HEK293T (cell line): ENCODE results near the gene MRPL12.
A peak's percentile ranks its signal among the peaks of the same experiment; 100 is the strongest.

Source experiments
- CTCF ChIA-PET: fragments of 350-600 bp; formaldehyde crosslinking; extraction: SDS; loops from one replicate; lab custom pipeline; 2021; ENCODE audit warnings: antibody characterized with exemption, inconsistent platforms; lab: Yijun Ruan, JAX
- POLR2A ChIA-PET: fragments of 350-600 bp; formaldehyde crosslinking; extraction: SDS; loops from one replicate; lab custom pipeline; 2020; ENCODE audit warnings: antibody characterized with exemption, inconsistent platforms; lab: Yijun Ruan, JAX
- DNase-seq: peaks from one replicate; pipeline ENCODE4 v3.0.0; 2012; ENCODE audit warnings: mixed read lengths; ENCODE audit errors: extremely low spot score
- ARNT ChIP-seq: fragments of 450-650 bp; IDR thresholded peaks from 2 replicates; pipeline ENCODE4 v1.6.1; 2017; ENCODE audit warnings: mild to moderate bottlenecking
- BHLHE40 ChIP-seq: fragments of 450-650 bp; IDR thresholded peaks from 2 replicates; pipeline ENCODE4 v1.6.1; 2016; ENCODE audit warnings: mild to moderate bottlenecking, moderate library complexity, borderline replicate concordance
- CTBP1 ChIP-seq: fragments of 450-650 bp; IDR thresholded peaks from 2 replicates; pipeline ENCODE4 v1.6.1; 2016; ENCODE audit warnings: borderline replicate concordance
- ELF4 ChIP-seq: fragments of 450-650 bp; IDR thresholded peaks from 2 replicates; pipeline ENCODE4 v1.6.1; 2017; ENCODE audit warnings: antibody characterized with exemption
- FOXA1 ChIP-seq: fragments of 450-650 bp; IDR thresholded peaks from 2 replicates; pipeline ENCODE4 v1.6.1; 2016; ENCODE audit warnings: mild to moderate bottlenecking
- FOXK2 ChIP-seq: fragments of 450-650 bp; IDR thresholded peaks from 2 replicates; pipeline ENCODE4 v1.6.1; 2016; ENCODE audit warnings: mild to moderate bottlenecking
- FOXM1 ChIP-seq: fragments of 450-650 bp; IDR thresholded peaks from 2 replicates; pipeline ENCODE4 v1.6.1; 2017; ENCODE audit warnings: mild to moderate bottlenecking, borderline replicate concordance
- HDGF ChIP-seq: fragments of 450-650 bp; IDR thresholded peaks from 2 replicates; pipeline ENCODE4 v1.6.1; 2017; ENCODE audit warnings: antibody characterized with exemption, borderline replicate concordance
- L3MBTL2 ChIP-seq: fragments of 450-650 bp; conservative IDR thresholded peaks from 2 replicates; pipeline ENCODE4 v1.6.1; 2016; ENCODE audit warnings: mild to moderate bottlenecking
- LEF1 ChIP-seq: fragments of 450-650 bp; IDR thresholded peaks from 2 replicates; pipeline ENCODE4 v1.6.1; 2017; ENCODE audit warnings: mild to moderate bottlenecking, borderline replicate concordance
- NFRKB ChIP-seq: fragments of 450-650 bp; IDR thresholded peaks from 2 replicates; pipeline ENCODE4 v1.6.1; 2016; ENCODE audit warnings: mild to moderate bottlenecking, moderate library complexity
- SP1 ChIP-seq: fragments of 450-650 bp; IDR thresholded peaks from 2 replicates; pipeline ENCODE4 v1.6.1; 2017
- SUZ12 ChIP-seq: fragments of 450-650 bp; IDR thresholded peaks from 2 replicates; pipeline ENCODE4 v1.6.1; 2016; ENCODE audit warnings: mild to moderate bottlenecking
- TARDBP ChIP-seq: fragments of 450-650 bp; IDR thresholded peaks from 2 replicates; pipeline ENCODE4 v1.6.1; 2016
- ZNF384 ChIP-seq: fragments of 450-650 bp; IDR thresholded peaks from 2 replicates; pipeline ENCODE4 v1.6.1; 2016
- TF ChIP-seq, protein P1 (sequence below): fragments of 450-650 bp; IDR thresholded peaks from 2 replicates; pipeline ENCODE4 v1.6.1; 2016

Gene MRPL12

DNA sequence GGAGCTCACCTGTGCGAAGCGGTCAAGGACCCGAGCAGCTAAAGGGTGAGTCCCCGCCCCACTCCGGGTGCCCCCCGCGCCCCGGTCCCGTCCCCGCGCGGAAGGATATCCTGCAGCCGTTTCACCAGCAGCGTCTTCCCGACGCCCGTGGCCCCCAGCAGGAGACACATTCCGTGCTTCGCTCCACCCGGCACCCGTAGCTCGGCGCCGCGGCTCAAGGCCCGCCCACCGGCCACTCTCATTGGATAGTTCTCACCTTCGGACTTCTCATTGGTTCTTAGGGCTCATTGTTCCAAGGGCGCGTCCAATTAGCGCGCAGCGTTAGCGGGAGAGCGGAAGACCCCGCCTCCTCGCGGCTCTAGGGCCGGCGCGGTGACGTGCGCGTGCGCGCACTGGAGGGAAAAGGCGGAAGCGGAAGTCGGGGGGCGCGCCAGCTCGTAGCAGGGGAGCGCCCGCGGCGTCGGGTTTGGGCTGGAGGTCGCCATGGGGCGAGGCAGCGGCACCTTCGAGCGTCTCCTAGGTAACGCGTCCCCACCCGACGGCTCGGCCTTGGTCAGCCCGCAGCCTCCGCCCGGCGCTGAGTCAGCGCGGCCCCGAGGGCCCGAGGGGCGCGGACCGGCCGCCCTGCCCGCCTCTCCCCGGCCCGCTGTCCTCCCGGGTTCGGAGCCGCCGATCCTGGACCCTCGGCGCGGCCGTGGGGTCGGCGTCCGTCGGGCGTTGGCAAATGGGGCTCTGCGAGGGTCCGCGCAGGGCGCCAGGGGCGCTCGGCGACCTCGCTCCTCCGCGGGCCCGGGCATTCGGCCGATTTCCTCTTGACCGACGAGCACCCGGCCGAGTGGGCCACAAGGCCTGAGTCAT lies 19.4 kb upstream of the MRPL12 start, which contains the start of the genes ARL16 and HGS:
Gene ARL16 (minus strand): TSS at position 214 of the 858 bp plus-strand sequence. CDS start 44 bp downstream, at position 170.
Gene HGS (plus strand): TSS at position 428 of the 858 bp plus-strand sequence. CDS start 56 bp downstream, at position 484.
- DNase-seq, result peak; percentile 99
- POLR2A ChIA-PET, result interaction anchor here (0.6 to 6.2 kb wide), 18 partner anchors 10 to 388 kb away, joined by 3 to 120 read pairs (median 6); partner anchors contain the start of genes CCDC137, CENPX, LRRC45 and MRPL12
- TF ChIP-seq ARNT, result no peak
- TF ChIP-seq, protein P1, sequence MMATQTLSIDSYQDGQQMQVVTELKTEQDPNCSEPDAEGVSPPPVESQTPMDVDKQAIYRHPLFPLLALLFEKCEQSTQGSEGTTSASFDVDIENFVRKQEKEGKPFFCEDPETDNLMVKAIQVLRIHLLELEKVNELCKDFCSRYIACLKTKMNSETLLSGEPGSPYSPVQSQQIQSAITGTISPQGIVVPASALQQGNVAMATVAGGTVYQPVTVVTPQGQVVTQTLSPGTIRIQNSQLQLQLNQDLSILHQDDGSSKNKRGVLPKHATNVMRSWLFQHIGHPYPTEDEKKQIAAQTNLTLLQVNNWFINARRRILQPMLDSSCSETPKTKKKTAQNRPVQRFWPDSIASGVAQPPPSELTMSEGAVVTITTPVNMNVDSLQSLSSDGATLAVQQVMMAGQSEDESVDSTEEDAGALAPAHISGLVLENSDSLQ, result no peak
- no peak for TF ChIP-seq NFRKB
- no peak for TF ChIP-seq FOXA1
- peak; percentile 71; the same call in 1 of the 2 replicates for TF ChIP-seq LEF1
- no peak for TF ChIP-seq SUZ12
- no peak for TF ChIP-seq L3MBTL2
- TF ChIP-seq BHLHE40, result no peak
- TF ChIP-seq HDGF, result no peak
- no peak for TF ChIP-seq FOXM1
- TF ChIP-seq SP1, result no peak
- TF ChIP-seq CTBP1, result no peak
- no peak for TF ChIP-seq ZNF384
- peak; percentile 93 for TF ChIP-seq ELF4
- no peak for TF ChIP-seq FOXK2
- no peak for TF ChIP-seq TARDBP
- CTCF ChIA-PET, result interaction anchor here (0.6 to 1.7 kb wide), 5 partner anchors 19 to 243 kb away, joined by 3 to 5 read pairs (median 3); partner anchors contain the start of gene MRPL12

DNA sequence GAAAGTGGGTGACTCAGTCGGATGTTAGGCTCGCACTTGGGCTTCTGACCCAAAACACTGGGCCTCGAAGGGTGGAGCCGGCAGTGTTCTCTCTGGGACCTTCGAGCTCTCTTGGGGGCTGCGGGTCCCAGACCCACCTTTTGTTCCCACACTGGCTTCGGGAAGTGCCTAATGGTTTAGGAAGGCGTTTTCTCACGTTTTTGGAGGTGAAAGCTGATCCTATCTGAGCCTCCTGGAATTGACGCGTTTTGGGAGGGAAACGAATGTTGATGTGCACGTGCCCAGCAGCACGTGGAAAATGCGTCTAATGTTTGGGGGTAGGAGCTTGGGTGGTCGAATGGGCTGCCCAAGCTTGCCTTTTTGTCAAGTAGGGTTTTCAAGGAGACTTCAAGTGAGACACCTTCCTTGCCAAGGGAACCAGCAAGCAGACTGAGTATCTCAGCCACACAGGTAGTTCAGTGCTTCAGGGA lies 18.7 kb upstream of the MRPL12 start:
- ChIA-PET POLR2A (interaction anchor here (0.9 to 6.2 kb wide), 10 partner anchors 10 to 242 kb away, joined by 3 to 120 read pairs (median 8); partner anchors contain the start of genes CCDC137, MRPL12, OXLD1 and PDE6G), CTCF (interaction anchor here (0.6 to 1.4 kb wide), 3 partner anchors 18 to 25 kb away, joined by 3 to 4 read pairs (median 3); partner anchors contain the start of gene MRPL12)
- TF ChIP-seq L3MBTL2 (peak; percentile 99), FOXM1 (no peak)
- DNase-seq, result no peak

DNA sequence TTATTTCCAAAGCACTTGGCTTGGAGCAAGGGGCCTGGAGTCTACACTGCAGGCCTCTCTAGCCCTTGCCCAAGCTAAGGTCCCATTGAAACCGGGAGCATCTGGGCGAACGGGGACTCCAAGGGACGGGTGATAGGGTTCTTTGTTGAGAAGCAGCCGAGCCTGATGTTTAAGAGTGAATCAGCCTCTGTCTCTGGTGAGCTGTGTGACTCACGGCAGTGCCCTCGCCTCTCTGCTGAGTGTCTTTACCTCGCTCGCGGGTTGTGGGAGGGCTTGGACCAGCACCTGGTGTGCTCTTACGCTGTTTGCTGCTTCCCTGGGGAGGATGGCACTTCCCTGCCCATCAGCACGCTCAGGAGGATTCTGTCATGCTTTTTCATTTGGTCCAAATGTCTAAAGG lies 18.1 kb upstream of the MRPL12 start:
- TF ChIP-seq L3MBTL2, result no peak
- TF ChIP-seq ELF4, result no peak
- TF ChIP-seq CTBP1, result no peak
- TF ChIP-seq LEF1, result no peak
- no peak for TF ChIP-seq FOXM1
- TF ChIP-seq FOXK2, result no peak
- TF ChIP-seq HDGF, result no peak
- no peak for TF ChIP-seq TARDBP
- no peak for TF ChIP-seq SUZ12
- no peak for TF ChIP-seq BHLHE40
- TF ChIP-seq, protein P1, result no peak
- TF ChIP-seq ARNT, result no peak
- no peak for TF ChIP-seq ZNF384
- TF ChIP-seq NFRKB, result no peak
- TF ChIP-seq FOXA1, result no peak
- TF ChIP-seq SP1, result no peak
- ChIA-PET POLR2A (interaction anchor here (0.9 to 6.2 kb wide), 4 partner anchors 11 to 22 kb away, joined by 3 to 120 read pairs (median 26); partner anchors contain the start of gene MRPL12), CTCF (interaction anchor here (1.4 kb wide), 1 partner anchor 17 kb away, joined by 4 read pairs; the partner anchor contains the start of gene MRPL12)
- no peak for DNase-seq

DNA sequence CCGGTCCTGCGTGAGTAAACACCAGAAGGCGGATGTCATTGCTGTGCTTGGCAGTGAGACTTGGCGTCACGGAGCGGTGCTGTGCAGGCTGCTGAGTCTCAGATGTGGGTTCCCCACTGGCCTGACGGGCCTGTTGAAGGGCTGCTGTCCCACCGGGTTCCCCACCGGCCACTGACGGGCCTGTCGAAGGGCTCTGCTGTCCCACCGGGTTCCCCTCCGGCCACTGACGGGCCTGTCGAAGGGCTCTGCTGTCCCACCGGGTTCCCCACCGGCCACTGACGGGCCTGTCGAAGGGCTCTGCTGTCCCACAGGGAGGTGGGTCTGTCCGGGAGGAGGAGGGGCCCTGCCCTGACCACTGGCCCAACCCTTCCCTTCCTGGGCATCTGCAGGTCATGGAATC lies 16.6 kb upstream of the MRPL12 start:
- CTCF ChIA-PET, result no interaction called here
- POLR2A ChIA-PET, result interaction anchor here (6.2 kb wide), 1 partner anchor 16 kb away, joined by 120 read pairs; the partner anchor contains the start of gene MRPL12
- no peak for DNase-seq
- TF ChIP-seq BHLHE40, result no peak
- TF ChIP-seq LEF1, result no peak
- TF ChIP-seq TARDBP, result no peak
- TF ChIP-seq ARNT, result no peak
- no peak for TF ChIP-seq ZNF384
- no peak for TF ChIP-seq SUZ12

GRCh38 chr17:81687770-81688541 lies 15.2 kb upstream of the MRPL12 start:
- ChIA-PET CTCF (no interaction called here), POLR2A (interaction anchor here (6.2 kb wide), 1 partner anchor 15 kb away, joined by 120 read pairs; the partner anchor contains the start of gene MRPL12)
- TF ChIP-seq CTBP1 (no peak), SP1 (no peak), FOXM1 (no peak), ELF4 (no peak), HDGF (no peak), ARNT (no peak), NFRKB (no peak), SUZ12 (no peak), ZNF384 (no peak), TARDBP (no peak), BHLHE40 (no peak), L3MBTL2 (no peak)
- TF ChIP-seq, protein P1, result no peak
- DNase-seq, result no peak
